ENCODE results near the gene ITPKB. TPM values are rescaled to one million over a fixed set of nuclear protein-coding genes. Genes with fewer than 3 reads are reported as not detected.

ITPKB gene
- total RNA-seq, 1 donor from 2014 or later = 13.7 TPM

GRCh38 chr1:226743259-226743658 lies 4.2 kb upstream of the ITPKB start:
- H3K27me3 Mint-ChIP-seq (ENCODE audit: low read depth) = no peaks in the 10 kb centered on the region
- no peaks in the 10 kb centered on the region for H3K36me3 Mint-ChIP-seq (ENCODE audit: low read depth)
- TF ChIP-seq CTCF (conservative IDR thresholded peaks at IDR 0.05) = no peak
- H3K27ac Mint-ChIP-seq (ENCODE audit: unreplicated experiment) = no peak overlapping the region
- H3K4me3 Mint-ChIP-seq = no peak overlapping the region
- peaks cover 20% of the 10 kb centered on the region for H3K4me1 Mint-ChIP-seq
- no peak for DNase-seq (ENCODE audit: low read depth, low spot score)
- H3K9me3 Mint-ChIP-seq = peaks cover 3% of the 10 kb centered on the region

GRCh38 chr1:226741009-226741408 lies 1.9 kb upstream of the ITPKB start:
- peak overlapping the region; percentile 64 for H3K4me3 Mint-ChIP-seq
- no peaks in the 10 kb centered on the region for H3K36me3 Mint-ChIP-seq (ENCODE audit: low read depth)
- H3K27ac Mint-ChIP-seq (ENCODE audit: unreplicated experiment) = no peak overlapping the region
- DNase-seq (ENCODE audit: low read depth, low spot score) = no peak
- no peaks in the 10 kb centered on the region for H3K27me3 Mint-ChIP-seq (ENCODE audit: low read depth)
- peaks cover 3% of the 10 kb centered on the region for H3K9me3 Mint-ChIP-seq
- H3K4me1 Mint-ChIP-seq = peaks cover 20% of the 10 kb centered on the region
- no peak for TF ChIP-seq CTCF (conservative IDR thresholded peaks at IDR 0.05)

GRCh38 chr1:226739696-226740065 lies 599 bp upstream of the ITPKB start:
- no peaks in the 10 kb centered on the region for H3K27me3 Mint-ChIP-seq (ENCODE audit: low read depth)
- peak overlapping the region; percentile 96 for H3K4me3 Mint-ChIP-seq
- H3K9me3 Mint-ChIP-seq = peaks cover 3% of the 10 kb centered on the region
- no peak for DNase-seq (ENCODE audit: low read depth, low spot score)
- H3K4me1 Mint-ChIP-seq = peaks cover 25% of the 10 kb centered on the region
- no peak overlapping the region for H3K27ac Mint-ChIP-seq (ENCODE audit: unreplicated experiment)
- H3K36me3 Mint-ChIP-seq (ENCODE audit: low read depth) = no peaks in the 10 kb centered on the region
- no peak for TF ChIP-seq CTCF (conservative IDR thresholded peaks at IDR 0.05)

- TF ChIP-seq CTCF (conservative IDR thresholded peaks at IDR 0.05) = no peak
- Mint-ChIP-seq H3K4me3 (peak overlapping the region; percentile 96), H3K27ac (ENCODE audit: unreplicated experiment) (no peak overlapping the region), H3K9me3 (peaks cover 2% of the 10 kb centered on the region), H3K4me1 (peaks cover 35% of the 10 kb centered on the region), H3K36me3 (ENCODE audit: low read depth) (no peaks in the 10 kb centered on the region), H3K27me3 (ENCODE audit: low read depth) (no peaks in the 10 kb centered on the region)
- peak; percentile 36 for DNase-seq (ENCODE audit: low read depth, low spot score)
Observed at GRCh38 chr1:226738421-226738994, 574 bp downstream of the ITPKB start.

- TF ChIP-seq CTCF (conservative IDR thresholded peaks at IDR 0.05) = no peak
Observed at GRCh38 chr1:226737819-226738420, 1.2 kb downstream of the ITPKB start.

More at GRCh38 chr1:226737819-226738420, 1.2 kb downstream of the ITPKB start:
- H3K9me3 Mint-ChIP-seq = no peaks in the 10 kb centered on the region
- H3K27me3 Mint-ChIP-seq (ENCODE audit: low read depth) = no peaks in the 10 kb centered on the region
- peak overlapping the region; percentile 96 for H3K4me3 Mint-ChIP-seq
- H3K4me1 Mint-ChIP-seq = peaks cover 41% of the 10 kb centered on the region
- H3K27ac Mint-ChIP-seq (ENCODE audit: unreplicated experiment) = no peak overlapping the region
- peak; percentile 36 for DNase-seq (ENCODE audit: low read depth, low spot score)
- H3K36me3 Mint-ChIP-seq (ENCODE audit: low read depth) = no peaks in the 10 kb centered on the region
